Measurements from ENCODE around the gene PGBD1.

Gene PGBD1

GRCh38 chr6:28239636-28240035, 41.7 kb upstream of the PGBD1 start:
- no peaks in the 10 kb centered on the region for H3K27me3 ChIP-seq (ENCODE audit: insufficient read depth, low read length)

GRCh38 chr6:28240471-28240870, 40.9 kb upstream of the PGBD1 start:
- Histone ChIP-seq H3K9me3 (ENCODE audit: low read length) (no peaks in the 10 kb centered on the region), H4K20me1 (ENCODE audit: insufficient read depth, low read length) (no peaks in the 10 kb centered on the region), H3K4me1 (ENCODE audit: insufficient read depth, low read length, severe bottlenecking) (no peaks in the 10 kb centered on the region), H3K27me3 (ENCODE audit: insufficient read depth, low read length) (no peaks in the 10 kb centered on the region), H3K9ac (ENCODE audit: low read length) (no peak overlapping the region), H3K4me3 (ENCODE audit: low read depth, low read length, poor library complexity, severe bottlenecking) (no peak overlapping the region), H3K4me2 (ENCODE audit: low read length) (no peak overlapping the region), H3K79me2 (ENCODE audit: insufficient read depth, low read length) (no peaks in the 10 kb centered on the region), H3K9me2 (ENCODE audit: low read depth, low read length) (no peaks in the 10 kb centered on the region), H3F3A (ENCODE audit: insufficient read depth, low read length) (no peaks in the 10 kb centered on the region), H2AFZ (ENCODE audit: low read length) (no peak overlapping the region), H3K27ac (ENCODE audit: low read depth, low read length, poor library complexity, severe bottlenecking) (no peak overlapping the region), H3K36me3 (ENCODE audit: insufficient read depth, low read length) (peaks cover 16% of the 10 kb centered on the region)
- TF ChIP-seq EZH2 (IDR thresholded peaks at IDR 0.05; ENCODE audit: borderline replicate concordance, low read length) = no peak
- TF ChIP-seq, protein P1, sequence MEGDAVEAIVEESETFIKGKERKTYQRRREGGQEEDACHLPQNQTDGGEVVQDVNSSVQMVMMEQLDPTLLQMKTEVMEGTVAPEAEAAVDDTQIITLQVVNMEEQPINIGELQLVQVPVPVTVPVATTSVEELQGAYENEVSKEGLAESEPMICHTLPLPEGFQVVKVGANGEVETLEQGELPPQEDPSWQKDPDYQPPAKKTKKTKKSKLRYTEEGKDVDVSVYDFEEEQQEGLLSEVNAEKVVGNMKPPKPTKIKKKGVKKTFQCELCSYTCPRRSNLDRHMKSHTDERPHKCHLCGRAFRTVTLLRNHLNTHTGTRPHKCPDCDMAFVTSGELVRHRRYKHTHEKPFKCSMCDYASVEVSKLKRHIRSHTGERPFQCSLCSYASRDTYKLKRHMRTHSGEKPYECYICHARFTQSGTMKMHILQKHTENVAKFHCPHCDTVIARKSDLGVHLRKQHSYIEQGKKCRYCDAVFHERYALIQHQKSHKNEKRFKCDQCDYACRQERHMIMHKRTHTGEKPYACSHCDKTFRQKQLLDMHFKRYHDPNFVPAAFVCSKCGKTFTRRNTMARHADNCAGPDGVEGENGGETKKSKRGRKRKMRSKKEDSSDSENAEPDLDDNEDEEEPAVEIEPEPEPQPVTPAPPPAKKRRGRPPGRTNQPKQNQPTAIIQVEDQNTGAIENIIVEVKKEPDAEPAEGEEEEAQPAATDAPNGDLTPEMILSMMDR (IDR thresholded peaks at IDR 0.05; ENCODE audit: low read length) = no peak

More at GRCh38 chr6:28239636-28240035, 41.7 kb upstream of the PGBD1 start:
- Histone ChIP-seq H3K9me2 (ENCODE audit: low read depth, low read length) (no peaks in the 10 kb centered on the region), H3K9me3 (ENCODE audit: low read length) (no peaks in the 10 kb centered on the region), H3K27ac (ENCODE audit: low read depth, low read length, poor library complexity, severe bottlenecking) (no peak overlapping the region), H3K36me3 (ENCODE audit: insufficient read depth, low read length) (peaks cover 8% of the 10 kb centered on the region), H3K79me2 (ENCODE audit: insufficient read depth, low read length) (no peaks in the 10 kb centered on the region), H3K4me2 (ENCODE audit: low read length) (no peak overlapping the region), H3K9ac (ENCODE audit: low read length) (no peak overlapping the region), H4K20me1 (ENCODE audit: insufficient read depth, low read length) (no peaks in the 10 kb centered on the region), H3K4me1 (ENCODE audit: insufficient read depth, low read length, severe bottlenecking) (no peaks in the 10 kb centered on the region), H3F3A (ENCODE audit: insufficient read depth, low read length) (no peaks in the 10 kb centered on the region), H3K4me3 (ENCODE audit: low read depth, low read length, poor library complexity, severe bottlenecking) (no peak overlapping the region), H2AFZ (ENCODE audit: low read length) (no peak overlapping the region)
- TF ChIP-seq, protein P1 (IDR thresholded peaks at IDR 0.05; ENCODE audit: low read length) = no peak
- no peak for TF ChIP-seq EZH2 (IDR thresholded peaks at IDR 0.05; ENCODE audit: borderline replicate concordance, low read length)

DNA sequence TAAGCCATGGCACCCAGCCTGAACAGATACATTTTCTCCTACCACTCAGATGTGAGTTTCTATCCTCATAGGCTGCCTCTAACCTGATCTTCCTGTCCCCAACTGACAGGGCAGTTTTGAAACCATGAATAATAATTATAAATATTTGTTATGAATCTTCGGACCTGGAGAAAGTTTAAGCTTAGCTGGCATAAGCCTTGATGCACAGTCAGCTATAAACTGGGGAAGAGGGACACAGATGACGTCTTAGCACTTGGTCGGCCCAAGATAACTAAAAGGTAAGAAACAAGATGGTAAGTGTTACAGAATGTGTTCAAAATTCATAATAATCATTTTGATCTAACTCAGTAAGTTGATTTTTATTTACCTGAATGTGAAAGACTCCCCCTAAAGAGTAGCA, 37.4 kb upstream of the PGBD1 start:
- no peaks in the 10 kb centered on the region for H3K9me2 ChIP-seq (ENCODE audit: low read depth, low read length)
- no peak overlapping the region for H2AFZ ChIP-seq (ENCODE audit: low read length)
- peaks cover 44% of the 10 kb centered on the region for H3K36me3 ChIP-seq (ENCODE audit: insufficient read depth, low read length)
- H3K4me1 ChIP-seq (ENCODE audit: insufficient read depth, low read length, severe bottlenecking) = no peaks in the 10 kb centered on the region
- H3K27ac ChIP-seq (ENCODE audit: low read depth, low read length, poor library complexity, severe bottlenecking) = no peak overlapping the region
- H3K4me2 ChIP-seq (ENCODE audit: low read length) = no peak overlapping the region
- no peaks in the 10 kb centered on the region for H4K20me1 ChIP-seq (ENCODE audit: insufficient read depth, low read length)
- no peaks in the 10 kb centered on the region for H3K27me3 ChIP-seq (ENCODE audit: insufficient read depth, low read length)
- no peak overlapping the region for H3K4me3 ChIP-seq (ENCODE audit: low read depth, low read length, poor library complexity, severe bottlenecking)
- H3K79me2 ChIP-seq (ENCODE audit: insufficient read depth, low read length) = no peaks in the 10 kb centered on the region
- no peaks in the 10 kb centered on the region for H3F3A ChIP-seq (ENCODE audit: insufficient read depth, low read length)
- no peak overlapping the region for H3K9ac ChIP-seq (ENCODE audit: low read length)
- H3K9me3 ChIP-seq (ENCODE audit: low read length) = no peaks in the 10 kb centered on the region
- no peak for TF ChIP-seq EZH2 (IDR thresholded peaks at IDR 0.05; ENCODE audit: borderline replicate concordance, low read length)
- TF ChIP-seq, protein P1 (IDR thresholded peaks at IDR 0.05; ENCODE audit: low read length) = no peak

Measured in OCI-LY1 (cell line).